A673 (cell line): ENCODE results near the gene MTFR1L. TPM values are rescaled to one million over a fixed set of nuclear protein-coding genes. Genes with fewer than 3 reads are reported as not detected.

Source experiments
- BruUV-seq: library from RNA; stranded (reverse); fragments of 400-500 nt; replicated peaks from 2 replicates; lab custom pipeline; 2021; lab: Mats Ljungman, UMichigan
- CTCF ChIA-PET: fragments of 300-600 bp; sonication (Branson Sonifier 250); formaldehyde crosslinking; loops from one replicate; lab custom pipeline; 2022; ENCODE audit warnings: antibody characterized with exemption; lab: Charles Lee
- POLR2A ChIA-PET: fragments of 300-600 bp; sonication (Branson Sonifier 250); formaldehyde crosslinking; loops from one replicate; lab custom pipeline; 2022; ENCODE audit warnings: antibody characterized with exemption; ENCODE audit not compliant: low non-redundant PET; lab: Charles Lee
- DNase-seq: peaks from one replicate; pipeline ENCODE4 v3.0.0-alpha.2; 2015; ENCODE audit warnings: low spot score
- H3K27ac ChIP-seq: fragments of 200-600 bp; sonication (generic); 2 replicates; pipeline ENCODE4 v1.5.1; 2016; ENCODE audit warnings: mixed run types, low read depth, mild to moderate bottlenecking, mixed read lengths, antibody characterized with exemption, low read length; ENCODE audit not compliant: poor library complexity, severe bottlenecking
- H3K27me3 ChIP-seq: fragments of 200-600 bp; sonication (generic); replicated peaks from 2 replicates; pipeline ENCODE4 v1.6.1; 2017; ENCODE audit warnings: mixed run types, low read depth, mild to moderate bottlenecking, mixed read lengths, antibody characterized with exemption, low read length; ENCODE audit not compliant: insufficient read depth, poor library complexity
- H3K36me3 ChIP-seq: fragments of 200-600 bp; sonication (generic); 2 replicates; pipeline ENCODE4 v1.6.1; 2016; ENCODE audit warnings: mixed run types, mild to moderate bottlenecking, mixed read lengths, antibody characterized with exemption, low read length; ENCODE audit not compliant: insufficient read depth, poor library complexity, severe bottlenecking
- H3K4me1 ChIP-seq: fragments of 200-600 bp; sonication (generic); 2 replicates; pipeline ENCODE4 v1.6.1; 2017; ENCODE audit warnings: mixed run types, mild to moderate bottlenecking, mixed read lengths, antibody characterized with exemption, low read length; ENCODE audit not compliant: insufficient read depth, poor library complexity, severe bottlenecking
- H3K4me3 ChIP-seq: fragments of 200-600 bp; sonication (generic); 2 replicates; pipeline ENCODE4 v1.5.1; 2016; ENCODE audit warnings: low read depth, mixed run types, mild to moderate bottlenecking, mixed read lengths, low read length; ENCODE audit not compliant: poor library complexity, severe bottlenecking
- H3K9me3 ChIP-seq: fragments of 200-600 bp; sonication (generic); 2 replicates; pipeline ENCODE4 v1.6.1; 2016; ENCODE audit warnings: mixed run types, low read depth, mild to moderate bottlenecking, mixed read lengths, antibody characterized with exemption, low read length; ENCODE audit not compliant: poor library complexity, severe bottlenecking
- EZH2 ChIP-seq: fragments of 200-600 bp; sonication (generic); IDR thresholded peaks from 2 replicates; pipeline ENCODE4 v1.6.1; 2017; ENCODE audit warnings: borderline replicate concordance, low read depth, mild to moderate bottlenecking, mixed read lengths, antibody characterized with exemption, low read length; ENCODE audit not compliant: poor library complexity, severe bottlenecking
- intact Hi-C: fragments of 100-400 bp; cut with micrococcal nuclease; formaldehyde crosslinking; loops from one replicate; pipeline ENCODE4 v1.10.0; 2022; ENCODE audit not compliant: unreplicated experiment
- total RNA-seq: library from RNA; stranded (reverse); gene quantifications from 2 replicates; pipeline ENCODE4 v1.2.3, GENCODE V29; 2021
- TF ChIP-seq, protein P1 (sequence below): fragments of 300-800, 200-600 bp; sonication (generic); conservative IDR thresholded peaks from 2 replicates; pipeline ENCODE4 v1.5.1; 2017; ENCODE audit warnings: low read depth, mild to moderate bottlenecking, antibody characterized with exemption, low read length, moderate library complexity, mixed read lengths

MTFR1L gene
- total RNA-seq, 1 experiment from 2014 or later: 45.0 TPM

DNA sequence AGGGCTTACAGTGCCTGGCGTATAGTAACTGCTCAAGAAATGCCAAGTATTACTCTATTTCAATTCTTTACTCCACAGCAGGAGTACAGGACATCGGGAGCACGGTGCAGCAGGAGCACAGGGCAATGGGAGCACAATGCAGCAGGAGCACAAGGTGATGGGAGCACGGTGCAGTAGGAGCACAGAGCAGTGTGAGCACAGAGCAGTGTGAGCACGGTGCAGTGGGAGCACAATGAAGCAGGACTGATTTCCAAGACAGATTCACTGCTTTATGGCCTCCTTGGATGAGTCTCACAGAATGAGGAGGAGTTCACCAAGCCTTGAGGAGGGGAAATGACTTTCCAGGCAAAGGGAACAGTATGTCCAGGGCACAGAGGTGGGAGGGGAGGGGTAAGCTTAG, 60.8 kb downstream of the MTFR1L start:
- POLR2A ChIA-PET: no interaction called here
- no peaks in the 10 kb centered on the region for H3K27me3 ChIP-seq
- intact Hi-C loops: no loop called here
- H3K4me1 ChIP-seq: no peaks in the 10 kb centered on the region
- H3K36me3 ChIP-seq: no peaks in the 10 kb centered on the region
- TF ChIP-seq, protein P1, sequence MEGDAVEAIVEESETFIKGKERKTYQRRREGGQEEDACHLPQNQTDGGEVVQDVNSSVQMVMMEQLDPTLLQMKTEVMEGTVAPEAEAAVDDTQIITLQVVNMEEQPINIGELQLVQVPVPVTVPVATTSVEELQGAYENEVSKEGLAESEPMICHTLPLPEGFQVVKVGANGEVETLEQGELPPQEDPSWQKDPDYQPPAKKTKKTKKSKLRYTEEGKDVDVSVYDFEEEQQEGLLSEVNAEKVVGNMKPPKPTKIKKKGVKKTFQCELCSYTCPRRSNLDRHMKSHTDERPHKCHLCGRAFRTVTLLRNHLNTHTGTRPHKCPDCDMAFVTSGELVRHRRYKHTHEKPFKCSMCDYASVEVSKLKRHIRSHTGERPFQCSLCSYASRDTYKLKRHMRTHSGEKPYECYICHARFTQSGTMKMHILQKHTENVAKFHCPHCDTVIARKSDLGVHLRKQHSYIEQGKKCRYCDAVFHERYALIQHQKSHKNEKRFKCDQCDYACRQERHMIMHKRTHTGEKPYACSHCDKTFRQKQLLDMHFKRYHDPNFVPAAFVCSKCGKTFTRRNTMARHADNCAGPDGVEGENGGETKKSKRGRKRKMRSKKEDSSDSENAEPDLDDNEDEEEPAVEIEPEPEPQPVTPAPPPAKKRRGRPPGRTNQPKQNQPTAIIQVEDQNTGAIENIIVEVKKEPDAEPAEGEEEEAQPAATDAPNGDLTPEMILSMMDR: no peak
- no peak for TF ChIP-seq EZH2
- no peak overlapping the region for H3K27ac ChIP-seq
- no TSS peak for BruUV-seq
- H3K4me3 ChIP-seq: no peak overlapping the region
- CTCF ChIA-PET: no interaction called here
- no peaks in the 10 kb centered on the region for H3K9me3 ChIP-seq
- no peak for DNase-seq

- TF ChIP-seq, protein P1: no peak
- no peak for TF ChIP-seq EZH2
- Histone ChIP-seq H3K4me3 (no peak overlapping the region), H3K36me3 (no peaks in the 10 kb centered on the region), H3K27ac (no peak overlapping the region), H3K27me3 (no peaks in the 10 kb centered on the region), H3K9me3 (no peaks in the 10 kb centered on the region), H3K4me1 (no peaks in the 10 kb centered on the region)
- ChIA-PET CTCF (no interaction called here), POLR2A (interaction anchor here (0.6 kb wide), 1 partner anchor 261 kb away, joined by 5 read pairs; no protein-coding TSS in a partner anchor)
- no TSS peak for BruUV-seq
- DNase-seq: no peak
- intact Hi-C loops: no loop called here
Measured at GRCh38 chr1:25881266-25881665, 61.5 kb downstream of the MTFR1L start.

Other genes starting within 250 kb of the MTFR1L start
- 0.21 and 0.22 TPM in 2 replicates for gene MAN1C1, start 203.2 kb upstream of the MTFR1L start, total RNA-seq
- 50.4 and 61.5 TPM in 2 replicates for gene SELENON, start 19.8 kb upstream of the MTFR1L start, total RNA-seq
- gene AUNIP, start 39.5 kb downstream of the MTFR1L start, total RNA-seq: 17.7 and 18.9 TPM in 2 replicates
- gene PAQR7, start 55.8 kb downstream of the MTFR1L start, total RNA-seq: 2.9 and 3.0 TPM in 2 replicates
- 920 and 933 TPM in 2 replicates for gene STMN1, start 86.5 kb downstream of the MTFR1L start, total RNA-seq
- 6.7 and 7.2 TPM in 2 replicates for gene PAFAH2, start 178.1 kb downstream of the MTFR1L start, total RNA-seq
- gene EXTL1, start 201.8 kb downstream of the MTFR1L start, total RNA-seq: 0.07 TPM in 1 of 2 replicates, not detected in the other
- not detected in 2 replicates for gene SLC30A2, start 226.2 kb downstream of the MTFR1L start, total RNA-seq
- not detected in 2 replicates for gene TRIM63, start 247.7 kb downstream of the MTFR1L start, total RNA-seq